ENCODE measurements around the gene GPR161. TPM values are rescaled to one million over a fixed set of nuclear protein-coding genes. Genes with fewer than 3 reads are reported as not detected.
A peak's percentile ranks its signal among the peaks of the same experiment; 100 is the strongest.

The GPR161 gene
- polyA plus RNA-seq, 2 of the 4 experiments (the other 2 are of a cell fraction) = 7.8 to 9.4 TPM

DNA sequence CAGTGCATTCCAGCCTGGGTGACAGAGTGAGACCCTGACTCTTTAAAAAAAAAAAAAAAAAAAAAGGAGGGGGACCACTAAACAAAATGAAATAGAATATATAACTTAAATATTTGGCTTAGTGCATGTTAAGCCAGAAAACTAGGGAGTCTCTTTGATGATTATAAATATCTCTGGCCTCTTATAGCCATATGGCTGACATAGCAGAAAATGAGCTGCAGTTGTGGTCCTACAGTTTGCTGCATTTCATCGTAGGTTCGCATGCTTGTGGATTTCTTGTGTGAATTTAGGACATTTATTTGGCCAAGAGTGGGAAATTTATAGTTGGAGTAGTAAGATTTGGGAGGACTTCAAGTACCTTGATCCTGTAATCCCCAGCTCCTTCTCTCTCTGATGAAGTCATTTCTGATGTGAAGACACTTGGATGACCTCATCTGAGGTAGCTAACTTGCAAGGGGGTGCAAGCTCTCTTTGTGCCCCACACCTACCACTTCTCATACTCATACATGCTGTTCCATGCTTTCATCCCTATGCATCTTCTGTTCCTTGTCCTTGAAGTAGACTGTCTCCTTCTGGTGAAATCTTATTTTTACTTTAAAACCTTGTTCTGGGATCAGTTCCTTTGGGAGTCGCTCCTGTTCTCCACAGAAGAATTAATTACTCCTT lies 35.7 kb upstream of the GPR161 start:
- WGBS (ENCODE audit: missing lambda C conversion rate) = 86% methylated on average over 3 of the region's 3 CpGs
- no peak for TF ChIP-seq MYC (IDR thresholded peaks at IDR 0.05; ENCODE audit: borderline replicate concordance, low read length)
- TF ChIP-seq RARB (CRISPR knock-in tag; IDR thresholded peaks at IDR 0.05) = no peak
- no peak for TF ChIP-seq BHLHE40 (IDR thresholded peaks at IDR 0.05; ENCODE audit: low read depth, low read length)
- no peak for TF ChIP-seq NPAS2 (CRISPR knock-in tag; IDR thresholded peaks at IDR 0.05; ENCODE audit: borderline replicate concordance)
- TF ChIP-seq MAFK (IDR thresholded peaks at IDR 0.05; ENCODE audit: partially characterized antibody) = peak; percentile 25
- no peak for TF ChIP-seq POLR2A (IDR thresholded peaks at IDR 0.05; ENCODE audit: low read length)
- no peak for TF ChIP-seq RFX5 (IDR thresholded peaks at IDR 0.05)
- CTCF ChIA-PET = interaction anchor here (0.9 to 1.7 kb wide), 3 partner anchors 9 to 196 kb away, joined by 3 to 4 read pairs (median 3); no protein-coding TSS in a partner anchor
- H3K27ac ChIP-seq = no peak overlapping the region
- POLR2A ChIA-PET = interaction anchor here (0.7 kb wide), 1 partner anchor 751 kb away, joined by 5 read pairs; no protein-coding TSS in a partner anchor
- FAIRE-seq (no peak), ATAC-seq (no peak), DNase-seq (ENCODE audit: low read depth in 1 of 2, low spot score in 1 of 2) (no peak)
- H3K4me1 ChIP-seq = no peaks in the 10 kb centered on the region
- no peak overlapping the region for H3K4me2 ChIP-seq
- H3K4me3 ChIP-seq = no peak overlapping the region
- no peaks in the 10 kb centered on the region for H3K9me3 ChIP-seq

DNA sequence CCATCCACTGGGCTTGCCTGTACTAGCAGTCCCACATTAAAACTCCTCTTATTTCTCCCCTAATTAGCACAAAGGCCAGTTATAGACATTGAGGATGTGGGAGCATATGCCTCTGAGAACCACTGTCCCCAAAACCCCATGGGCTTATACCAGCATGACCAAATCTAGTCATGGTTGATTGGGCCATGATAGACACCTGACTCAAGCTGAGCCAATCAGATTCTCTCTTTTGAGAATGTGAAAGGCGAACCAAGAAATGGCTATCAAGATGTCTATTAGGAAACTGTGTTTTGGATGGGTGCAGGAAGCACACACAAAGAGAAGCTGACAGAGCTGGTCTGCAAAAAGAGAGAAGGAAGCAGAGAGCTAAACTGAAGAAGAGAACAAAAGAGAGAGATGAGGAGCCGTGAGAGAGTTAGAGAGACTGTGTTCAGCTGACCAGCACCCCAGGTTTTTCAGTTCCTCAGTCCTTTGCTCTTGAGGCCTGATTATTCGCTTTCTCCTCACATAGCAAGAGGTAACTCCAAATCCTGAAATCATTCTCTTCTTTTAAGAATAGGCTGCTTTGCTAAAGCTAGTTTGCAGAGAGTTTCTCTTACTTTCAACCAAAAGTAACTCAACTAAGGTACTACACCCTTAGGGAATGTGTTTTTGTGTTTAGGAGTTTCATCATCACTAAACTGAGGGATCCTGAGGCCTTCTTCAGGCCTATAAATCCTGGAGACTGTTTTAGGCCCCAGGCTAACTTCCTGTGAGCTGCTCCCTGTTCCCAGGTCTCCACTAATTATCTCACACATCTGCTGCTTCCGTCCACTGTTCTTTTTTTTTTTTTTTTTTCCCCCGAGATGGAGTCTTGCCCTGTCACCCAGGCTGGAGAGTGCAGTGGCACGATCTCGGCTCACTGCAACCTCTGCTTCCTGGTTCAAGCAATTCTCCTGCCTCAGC lies 34.1 kb upstream of the GPR161 start:
- WGBS (ENCODE audit: missing lambda C conversion rate) = 93% methylated on average over 7 of the region's 7 CpGs

DNA sequence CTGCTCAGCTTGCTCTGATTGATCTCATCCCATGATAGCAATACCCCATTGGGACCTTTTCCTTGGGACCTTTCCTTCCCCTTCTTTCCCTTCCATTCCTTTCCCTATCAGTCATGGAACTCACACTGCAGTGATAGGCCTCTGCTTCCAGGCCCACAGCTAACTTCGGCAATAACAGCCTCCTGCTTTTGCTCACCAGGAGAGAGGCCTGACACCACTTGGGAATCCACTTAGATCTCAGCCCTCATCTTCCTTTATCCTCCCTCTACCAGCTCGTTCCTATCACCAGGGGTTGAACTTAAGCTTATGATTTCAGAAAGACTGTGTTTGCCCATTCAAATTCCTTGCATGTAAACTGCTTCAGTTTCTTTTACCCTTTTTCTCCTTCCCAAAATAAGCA lies 31.1 kb upstream of the GPR161 start:
- no peak overlapping the region for H3K4me3 ChIP-seq
- CTCF ChIA-PET = interaction anchor here (0.7 to 1.2 kb wide), 4 partner anchors 8 to 86 kb away, joined by 3 to 4 read pairs (median 3); no protein-coding TSS in a partner anchor
- no peaks in the 10 kb centered on the region for H3K9me3 ChIP-seq
- POLR2A ChIA-PET = no interaction called here
- DNase-seq (ENCODE audit: low read depth in 1 of 2, low spot score in 1 of 2) (no peak), ATAC-seq (no peak), FAIRE-seq (no peak)
- no peak overlapping the region for H3K4me2 ChIP-seq
- 48% methylated on average over 2 of the region's 2 CpGs for WGBS (ENCODE audit: missing lambda C conversion rate)
- no peak overlapping the region for H3K27ac ChIP-seq
- H3K4me1 ChIP-seq = no peaks in the 10 kb centered on the region
- TF ChIP-seq POLR2AphosphoS2 (conservative IDR thresholded peaks at IDR 0.05; ENCODE audit: low read length) (no peak), ZFP36 (IDR thresholded peaks at IDR 0.05; ENCODE audit: borderline replicate concordance, partially characterized antibody) (no peak), MYC (IDR thresholded peaks at IDR 0.05; ENCODE audit: borderline replicate concordance, low read length) (no peak), CBX2 (IDR thresholded peaks at IDR 0.05; ENCODE audit: borderline replicate concordance, low read depth) (no peak), NFE2L2 (conservative IDR thresholded peaks at IDR 0.05; ENCODE audit: low read length) (no peak), BHLHE40 (IDR thresholded peaks at IDR 0.05; ENCODE audit: low read depth, low read length) (no peak), ESRRA (IDR thresholded peaks at IDR 0.05; ENCODE audit: borderline replicate concordance, low read length) (no peak), NPAS2 (CRISPR knock-in tag; IDR thresholded peaks at IDR 0.05; ENCODE audit: borderline replicate concordance) (no peak), CHD4 (IDR thresholded peaks at IDR 0.05; ENCODE audit: borderline replicate concordance) (no peak), EP300 (IDR thresholded peaks at IDR 0.05) (no peak), TFCP2L1 (CRISPR knock-in tag; IDR thresholded peaks at IDR 0.05) (no peak), CBX8 (IDR thresholded peaks at IDR 0.05) (no peak), RNF2 (IDR thresholded peaks at IDR 0.05; ENCODE audit: borderline replicate concordance, low read depth) (no peak), ZSCAN20 (CRISPR knock-in tag; IDR thresholded peaks at IDR 0.05) (no peak), RCOR1 (IDR thresholded peaks at IDR 0.05; ENCODE audit: low read depth, low read length) (no peak), FOXS1 (CRISPR knock-in tag; IDR thresholded peaks at IDR 0.05) (no peak)

More for the DNA sequence above, 34.1 kb upstream of the GPR161 start:
- Histone ChIP-seq H3K27ac (no peak overlapping the region), H3K4me3 (no peak overlapping the region), H3K4me1 (no peaks in the 10 kb centered on the region), H3K9me3 (no peaks in the 10 kb centered on the region), H3K4me2 (no peak overlapping the region)
- no peak for FAIRE-seq
- TF ChIP-seq, protein P1, sequence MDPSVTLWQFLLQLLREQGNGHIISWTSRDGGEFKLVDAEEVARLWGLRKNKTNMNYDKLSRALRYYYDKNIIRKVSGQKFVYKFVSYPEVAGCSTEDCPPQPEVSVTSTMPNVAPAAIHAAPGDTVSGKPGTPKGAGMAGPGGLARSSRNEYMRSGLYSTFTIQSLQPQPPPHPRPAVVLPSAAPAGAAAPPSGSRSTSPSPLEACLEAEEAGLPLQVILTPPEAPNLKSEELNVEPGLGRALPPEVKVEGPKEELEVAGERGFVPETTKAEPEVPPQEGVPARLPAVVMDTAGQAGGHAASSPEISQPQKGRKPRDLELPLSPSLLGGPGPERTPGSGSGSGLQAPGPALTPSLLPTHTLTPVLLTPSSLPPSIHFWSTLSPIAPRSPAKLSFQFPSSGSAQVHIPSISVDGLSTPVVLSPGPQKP (IDR thresholded peaks at IDR 0.05; ENCODE audit: low read depth, low read length) = no peak
- TF ChIP-seq, protein P2, sequence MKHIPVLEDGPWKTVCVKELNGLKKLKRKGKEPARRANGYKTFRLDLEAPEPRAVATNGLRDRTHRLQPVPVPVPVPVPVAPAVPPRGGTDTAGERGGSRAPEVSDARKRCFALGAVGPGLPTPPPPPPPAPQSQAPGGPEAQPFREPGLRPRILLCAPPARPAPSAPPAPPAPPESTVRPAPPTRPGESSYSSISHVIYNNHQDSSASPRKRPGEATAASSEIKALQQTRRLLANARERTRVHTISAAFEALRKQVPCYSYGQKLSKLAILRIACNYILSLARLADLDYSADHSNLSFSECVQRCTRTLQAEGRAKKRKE (CRISPR knock-in tag; IDR thresholded peaks at IDR 0.05; ENCODE audit: low read depth) = no peak
- TF ChIP-seq EHMT2 (IDR thresholded peaks at IDR 0.05; ENCODE audit: low read depth) (no peak), ZFP36 (IDR thresholded peaks at IDR 0.05; ENCODE audit: borderline replicate concordance, partially characterized antibody) (no peak)
- ChIA-PET CTCF (interaction anchor here (0.7 to 1.7 kb wide), 4 partner anchors 10 to 25 kb away, joined by 3 to 4 read pairs (median 4); no protein-coding TSS in a partner anchor), POLR2A (no interaction called here)
- no peak for DNase-seq (ENCODE audit: low read depth in 1 of 2, low spot score in 1 of 2)
- peak in 1 of 2 experiments; percentile 40; a peak in 2 of 6 replicates for ATAC-seq

Measured in A549 (cell line).